Thyroid gland (tissue), 4 donors: ENCODE measurements around the gene ARFGAP3.

ENCODE experiments used
- CTCF ChIP-seq, 6 experiments: fragments of 200-600 bp in 3 of 6; fragments of 450-650 bp in 3 of 6; sonication (generic) in 3 of 6; IDR thresholded peaks; one replicate each; pipeline ENCODE4 v1.5.1; 2016 to 2019; ENCODE audit warnings: antibody characterized with exemption in 6 of 6, mild to moderate bottlenecking in 2 of 6, inconsistent platforms in 1 of 6, moderate library complexity in 1 of 6
- POLR2A ChIP-seq, 2 donors: fragments of 450-650 bp; IDR thresholded peaks; one replicate each; pipeline ENCODE4 v1.6.1; 2017; ENCODE audit warnings: antibody characterized with exemption in 2 of 2, mild to moderate bottlenecking in 2 of 2, moderate library complexity in 1 of 2

GRCh38 chr22:42885446-42885845, 28.4 kb upstream of the ARFGAP3 start:
- TF ChIP-seq CTCF (IDR thresholded peaks at IDR 0.05) (no peak), POLR2A (IDR thresholded peaks at IDR 0.05) (no peak)
